OCI-LY1 (cell line): ENCODE results near the gene ARHGEF2.
A peak's percentile ranks its signal among the peaks of the same experiment; 100 is the strongest.

Experiments
- H2AFZ ChIP-seq: fragments of 200-600 bp; sonication (generic), shearing (Covaris generic); 2 replicates; pipeline ENCODE4 v1.6.0; 2014; ENCODE audit warnings: antibody characterized with exemption, mild to moderate bottlenecking, low read length
- H3F3A ChIP-seq: fragments of 200-600 bp; sonication (generic), shearing (Covaris generic); 2 replicates; pipeline ENCODE4 v1.6.0; 2014; ENCODE audit warnings: mild to moderate bottlenecking, antibody characterized with exemption, low read length, moderate library complexity; ENCODE audit not compliant: insufficient read depth
- H3K27ac ChIP-seq: fragments of 200-600 bp; sonication (generic); 2 replicates; pipeline ENCODE4 v1.5.1; 2014; ENCODE audit warnings: low read length, mixed run types, mild to moderate bottlenecking, low read depth; ENCODE audit not compliant: poor library complexity, severe bottlenecking
- H3K27me3 ChIP-seq: fragments of 200-600 bp; sonication (generic); 2 replicates; pipeline ENCODE4 v1.6.0; 2014; ENCODE audit warnings: antibody characterized with exemption, mild to moderate bottlenecking, low read length, moderate library complexity; ENCODE audit not compliant: insufficient read depth
- H3K36me3 ChIP-seq: fragments of 200-600 bp; sonication (generic); 2 replicates; pipeline ENCODE4 v1.6.1; 2014; ENCODE audit warnings: mild to moderate bottlenecking, antibody characterized with exemption, low read length, moderate library complexity, mixed read lengths; ENCODE audit not compliant: insufficient read depth
- H3K4me1 ChIP-seq: fragments of 200-600 bp; sonication (generic); 2 replicates; pipeline ENCODE4 v1.5.1; 2014; ENCODE audit warnings: mild to moderate bottlenecking, low read length, moderate library complexity; ENCODE audit not compliant: insufficient read depth, severe bottlenecking
- H3K4me2 ChIP-seq: fragments of 200-600 bp; sonication (generic), shearing (Covaris generic); 2 replicates; pipeline ENCODE4 v1.6.1; 2014; ENCODE audit warnings: low read length
- H3K4me3 ChIP-seq: fragments of 200-600 bp; sonication (generic); 2 replicates; pipeline ENCODE4 v1.5.1; 2014; ENCODE audit warnings: low read length, low read depth, mild to moderate bottlenecking, mixed read lengths; ENCODE audit not compliant: poor library complexity, severe bottlenecking
- H3K79me2 ChIP-seq: fragments of 200-600 bp; shearing (Covaris generic); 2 replicates; pipeline ENCODE4 v1.6.1; 2016; ENCODE audit warnings: mixed run types, low read length, mixed read lengths; ENCODE audit not compliant: insufficient read depth
- H3K9ac ChIP-seq: fragments of 200-600 bp; sonication (generic), shearing (Covaris generic); 2 replicates; pipeline ENCODE4 v1.6.1; 2014; ENCODE audit warnings: mild to moderate bottlenecking, low read length, mixed read lengths
- H3K9me2 ChIP-seq: fragments of 200-600 bp; sonication (generic), shearing (Covaris generic); 2 replicates; pipeline ENCODE4 v1.6.1; 2014; ENCODE audit warnings: low read depth, mild to moderate bottlenecking, low read length, mixed read lengths
- H3K9me3 ChIP-seq: fragments of 200-600 bp; shearing (Covaris generic); 2 replicates; pipeline ENCODE4 v1.6.1; 2014; ENCODE audit warnings: low read length, mixed read lengths
- H4K20me1 ChIP-seq: fragments of 200-600 bp; sonication (generic), shearing (Covaris generic); 2 replicates; pipeline ENCODE4 v1.6.0; 2016; ENCODE audit warnings: mild to moderate bottlenecking, low read length; ENCODE audit not compliant: insufficient read depth
- CTCF ChIP-seq: fragments of 200-600 bp; sonication (generic), shearing (Covaris generic); IDR thresholded peaks from 2 replicates; pipeline ENCODE4 v1.5.1; 2017; ENCODE audit warnings: mild to moderate bottlenecking, antibody characterized with exemption, low read length, moderate library complexity, mixed read lengths
- EZH2 ChIP-seq: fragments of 200-600 bp; sonication (generic), shearing (Covaris generic); IDR thresholded peaks from 2 replicates; pipeline ENCODE4 v1.8.0; 2017; ENCODE audit warnings: borderline replicate concordance, mixed run types, mild to moderate bottlenecking, antibody characterized with exemption, low read length, moderate library complexity, mixed read lengths

Gene ARHGEF2

GRCh38 chr1:155979597-155980343, 1.4 kb upstream of the ARHGEF2 start:
- Histone ChIP-seq H3K4me2 (peak overlapping the region; percentile 87), H3K9me3 (no peaks in the 10 kb centered on the region), H3K4me1 (peaks cover 80% of the 10 kb centered on the region), H3K27ac (peak overlapping the region; percentile 96), H3K4me3 (peak overlapping the region; percentile 92), H3K27me3 (no peaks in the 10 kb centered on the region), H3K9ac (peak overlapping the region; percentile 97), H2AFZ (no peak overlapping the region), H3F3A (no peaks in the 10 kb centered on the region), H3K9me2 (no peaks in the 10 kb centered on the region), H3K79me2 (peaks cover 35% of the 10 kb centered on the region), H4K20me1 (no peaks in the 10 kb centered on the region), H3K36me3 (no peaks in the 10 kb centered on the region)
- TF ChIP-seq EZH2: no peak
- TF ChIP-seq CTCF: no peak

- no peaks in the 10 kb centered on the region for H3K27me3 ChIP-seq
- H3K4me1 ChIP-seq: peaks cover 81% of the 10 kb centered on the region
- peaks cover 7% of the 10 kb centered on the region; the same call in 1 of the 2 replicates for H3K36me3 ChIP-seq
- H4K20me1 ChIP-seq: no peaks in the 10 kb centered on the region
- no peaks in the 10 kb centered on the region for H3K9me2 ChIP-seq
- peak overlapping the region; percentile 92 for H3K4me3 ChIP-seq
- no peak for TF ChIP-seq EZH2
- TF ChIP-seq CTCF: no peak
- H3K27ac ChIP-seq: peak overlapping the region; percentile 96
- no peak overlapping the region for H2AFZ ChIP-seq
- no peaks in the 10 kb centered on the region for H3F3A ChIP-seq
- H3K79me2 ChIP-seq: peaks cover 43% of the 10 kb centered on the region
- peak overlapping the region; percentile 87 for H3K4me2 ChIP-seq
- peak overlapping the region; percentile 97 for H3K9ac ChIP-seq
- no peaks in the 10 kb centered on the region for H3K9me3 ChIP-seq
These were observed 654 bp upstream of the ARHGEF2 start for GRCh38 chr1:155978973-155979429.

- H3K4me2 ChIP-seq: peak overlapping the region; percentile 87
- peak overlapping the region; percentile 97 for H3K9ac ChIP-seq
- H3K9me3 ChIP-seq: no peaks in the 10 kb centered on the region
- peak overlapping the region; percentile 92 for H3K4me3 ChIP-seq
- peaks cover 13% of the 10 kb centered on the region; the same call in 1 of the 2 replicates for H3K36me3 ChIP-seq
- H3K9me2 ChIP-seq: no peaks in the 10 kb centered on the region
- no peak for TF ChIP-seq CTCF
- no peak for TF ChIP-seq EZH2
- H3K4me1 ChIP-seq: peaks cover 78% of the 10 kb centered on the region
- H3K79me2 ChIP-seq: peaks cover 52% of the 10 kb centered on the region
- H3F3A ChIP-seq: no peaks in the 10 kb centered on the region
- no peaks in the 10 kb centered on the region for H3K27me3 ChIP-seq
- no peak overlapping the region for H2AFZ ChIP-seq
- no peaks in the 10 kb centered on the region for H4K20me1 ChIP-seq
- H3K27ac ChIP-seq: peak overlapping the region; percentile 96
These were observed 540 bp downstream of the ARHGEF2 start for GRCh38 chr1:155977690-155978324.
